EH (cell line): ENCODE measurements around the gene SLCO1C1.
A peak's percentile ranks its signal among the peaks of the same experiment; 100 is the strongest.
"Not testable (repeated sequence)": the region's sequence is repeated elsewhere in the genome, so short reads cannot be mapped to it uniquely, and the experiment has no call there.

Source experiments
- DNase-seq: peaks from one replicate; pipeline ENCODE4 v3.0.0-alpha.2; 2015; ENCODE audit warnings: low read depth

Gene SLCO1C1, protein sequence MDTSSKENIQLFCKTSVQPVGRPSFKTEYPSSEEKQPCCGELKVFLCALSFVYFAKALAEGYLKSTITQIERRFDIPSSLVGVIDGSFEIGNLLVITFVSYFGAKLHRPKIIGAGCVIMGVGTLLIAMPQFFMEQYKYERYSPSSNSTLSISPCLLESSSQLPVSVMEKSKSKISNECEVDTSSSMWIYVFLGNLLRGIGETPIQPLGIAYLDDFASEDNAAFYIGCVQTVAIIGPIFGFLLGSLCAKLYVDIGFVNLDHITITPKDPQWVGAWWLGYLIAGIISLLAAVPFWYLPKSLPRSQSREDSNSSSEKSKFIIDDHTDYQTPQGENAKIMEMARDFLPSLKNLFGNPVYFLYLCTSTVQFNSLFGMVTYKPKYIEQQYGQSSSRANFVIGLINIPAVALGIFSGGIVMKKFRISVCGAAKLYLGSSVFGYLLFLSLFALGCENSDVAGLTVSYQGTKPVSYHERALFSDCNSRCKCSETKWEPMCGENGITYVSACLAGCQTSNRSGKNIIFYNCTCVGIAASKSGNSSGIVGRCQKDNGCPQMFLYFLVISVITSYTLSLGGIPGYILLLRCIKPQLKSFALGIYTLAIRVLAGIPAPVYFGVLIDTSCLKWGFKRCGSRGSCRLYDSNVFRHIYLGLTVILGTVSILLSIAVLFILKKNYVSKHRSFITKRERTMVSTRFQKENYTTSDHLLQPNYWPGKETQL

DNA sequence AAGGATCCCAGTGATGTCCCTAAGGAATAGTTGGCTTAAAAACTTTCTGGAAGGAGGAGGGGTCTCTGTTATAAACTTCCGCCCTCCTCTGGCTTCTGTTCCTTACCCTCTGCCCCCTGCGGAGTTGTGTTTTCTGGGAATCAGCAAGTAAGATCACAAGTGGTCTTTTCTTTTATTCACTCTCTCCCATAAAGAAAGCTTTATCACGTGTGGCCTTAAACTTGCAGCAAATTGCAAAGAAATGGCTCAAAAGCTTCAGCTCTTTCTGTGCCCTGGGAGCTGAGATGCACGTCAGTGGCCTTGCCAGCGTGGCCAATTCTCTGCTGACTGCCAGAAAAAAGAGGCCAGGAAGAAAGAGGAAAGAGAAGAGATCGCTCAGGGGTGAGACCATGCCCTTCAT is at the start of gene SLCO1C1:
Gene SLCO1C1 (plus strand): TSS at position 101 of the 400 bp plus-strand sequence. CDS start 4,245 bp downstream, outside the sequence.
- DNase-seq = no peak

DNA sequence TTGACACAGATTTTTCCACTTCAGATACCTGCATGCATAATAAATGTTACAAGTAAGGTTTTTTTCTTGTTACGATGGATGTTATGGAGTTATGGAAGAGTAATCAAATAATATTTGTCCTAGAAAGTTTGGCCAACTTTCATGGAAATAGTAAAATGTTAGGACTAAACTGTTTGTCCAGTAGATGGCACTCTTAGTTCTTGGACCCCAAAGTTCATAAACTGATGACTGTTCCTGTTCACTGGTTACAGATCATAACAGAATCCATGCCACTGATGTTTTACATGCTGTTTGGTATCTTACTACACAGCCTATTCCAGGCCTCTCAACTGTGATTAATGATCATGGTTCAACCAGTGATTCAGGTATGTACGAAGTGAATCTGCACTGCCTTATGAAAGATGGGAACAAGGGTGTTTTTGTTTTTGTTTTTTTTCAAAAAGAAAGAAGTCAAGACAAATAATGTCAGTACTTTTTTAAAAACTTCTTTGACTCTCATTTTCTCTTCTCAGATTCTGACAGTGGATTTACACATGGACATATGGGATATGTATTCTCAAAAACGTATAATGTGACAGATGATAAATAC is 48.8 kb upstream of the SLCO1C1 start:
- DNase-seq = peak; percentile 55

DNA sequence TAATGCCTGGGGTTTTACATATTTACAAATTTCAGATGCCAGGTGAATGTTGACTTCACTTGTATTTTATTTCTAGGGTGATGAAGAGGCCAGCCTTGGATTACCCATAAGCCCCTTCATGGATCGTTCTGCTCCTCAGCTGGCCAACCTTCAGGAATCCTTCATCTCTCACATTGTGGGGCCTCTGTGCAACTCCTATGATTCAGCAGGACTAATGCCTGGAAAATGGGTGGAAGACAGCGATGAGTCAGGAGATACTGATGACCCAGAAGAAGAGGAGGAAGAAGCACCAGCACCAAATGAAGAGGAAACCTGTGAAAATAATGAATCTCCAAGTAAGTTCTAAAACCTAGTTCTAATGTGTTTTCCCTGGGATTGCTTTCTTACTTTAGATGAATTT is 41.3 kb upstream of the SLCO1C1 start:
- peak; percentile 44 for DNase-seq

DNA sequence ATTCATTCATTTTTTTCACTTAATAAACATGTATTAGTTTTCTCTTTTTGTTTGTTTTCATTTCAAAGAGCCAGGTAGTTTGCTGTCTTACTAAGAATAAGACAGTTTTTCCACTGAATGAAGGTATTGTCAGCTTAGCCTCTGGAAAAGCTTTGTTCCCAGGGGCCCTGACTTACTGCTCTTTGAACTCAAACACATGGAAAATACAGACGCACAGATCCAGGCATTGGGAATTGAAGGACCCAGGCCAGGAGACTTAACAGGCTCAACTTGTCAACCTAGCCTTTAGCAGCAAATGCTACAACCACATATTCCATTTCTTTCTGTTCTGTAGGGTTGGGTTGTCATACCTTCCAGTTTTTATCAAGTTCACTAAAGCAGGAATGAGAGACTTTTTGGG is 38.5 kb upstream of the SLCO1C1 start:
- no peak for DNase-seq

DNA sequence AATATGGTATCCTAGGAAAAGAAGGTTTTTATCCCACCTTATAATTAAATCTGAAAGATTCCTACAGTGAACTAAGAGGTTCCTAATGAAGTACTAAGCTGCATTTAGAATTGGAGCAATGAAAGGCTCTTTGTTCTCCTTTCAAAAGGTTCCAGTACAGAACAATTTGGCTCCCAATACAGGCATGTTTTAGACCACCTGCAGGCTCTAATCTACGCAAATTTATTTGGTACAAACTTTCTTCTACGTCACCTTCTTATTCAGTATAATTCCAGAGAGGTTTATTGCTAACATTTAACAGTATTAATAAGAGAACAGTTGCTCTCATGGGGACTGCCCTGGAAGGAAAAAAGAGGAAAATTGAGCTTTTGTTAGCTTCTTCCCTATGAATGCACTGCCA is 37.6 kb upstream of the SLCO1C1 start:
- no peak for DNase-seq

DNA sequence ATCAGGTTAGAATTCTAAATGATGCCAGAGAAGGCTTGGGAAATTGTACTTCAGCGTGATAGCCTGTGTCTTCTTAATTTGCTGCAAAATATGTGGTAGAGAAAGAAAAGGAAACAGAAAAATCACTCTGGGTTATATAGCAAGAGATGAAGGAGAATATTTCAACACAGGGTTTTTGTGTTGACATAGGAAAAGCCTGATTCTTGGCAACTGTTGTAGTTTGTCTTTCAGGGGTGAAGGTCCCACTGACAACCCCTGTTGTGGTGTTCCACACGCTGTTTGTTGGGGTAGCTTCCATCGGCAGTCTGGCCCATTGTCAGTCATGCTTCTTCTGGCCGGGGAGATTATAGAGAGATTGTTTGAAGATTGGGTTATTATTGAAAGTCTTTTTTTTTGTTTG is 13.8 kb upstream of the SLCO1C1 start:
- no peak for DNase-seq

DNA sequence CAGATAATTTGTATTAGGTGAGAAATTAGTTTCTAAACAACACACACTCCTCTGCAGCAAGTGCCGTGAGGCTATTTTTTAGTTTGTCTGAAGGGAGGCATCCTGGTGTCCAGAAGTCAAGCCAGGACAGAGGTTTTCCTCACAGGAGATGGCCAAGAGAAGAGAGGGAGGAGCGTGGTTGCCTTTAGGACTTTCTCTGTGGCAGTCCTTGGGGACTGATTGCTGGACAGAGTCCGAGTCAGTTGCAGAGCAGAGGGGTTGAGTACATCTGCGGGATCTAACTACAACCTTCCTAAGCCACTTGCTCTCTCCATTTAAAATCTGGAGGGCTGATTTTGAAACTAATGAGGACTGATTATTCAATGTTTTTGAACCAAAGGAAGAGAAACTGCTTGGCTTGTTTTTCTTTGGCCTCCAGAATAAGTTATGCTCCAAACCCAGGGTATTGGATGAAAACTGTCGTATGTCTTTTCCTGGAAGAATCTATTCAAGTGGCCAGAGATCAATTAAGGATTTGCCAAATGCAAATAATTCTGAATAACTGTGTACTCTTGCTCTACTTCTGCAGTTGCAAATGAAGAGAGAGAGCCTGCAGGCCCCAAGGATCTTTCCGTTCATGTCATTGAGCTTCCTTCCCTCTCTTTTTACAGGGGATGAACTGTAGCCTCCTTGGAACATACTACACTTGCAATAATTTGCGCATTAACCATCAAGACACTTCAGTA is 1.2 kb downstream of the SLCO1C1 start:
- no peak for DNase-seq

DNA sequence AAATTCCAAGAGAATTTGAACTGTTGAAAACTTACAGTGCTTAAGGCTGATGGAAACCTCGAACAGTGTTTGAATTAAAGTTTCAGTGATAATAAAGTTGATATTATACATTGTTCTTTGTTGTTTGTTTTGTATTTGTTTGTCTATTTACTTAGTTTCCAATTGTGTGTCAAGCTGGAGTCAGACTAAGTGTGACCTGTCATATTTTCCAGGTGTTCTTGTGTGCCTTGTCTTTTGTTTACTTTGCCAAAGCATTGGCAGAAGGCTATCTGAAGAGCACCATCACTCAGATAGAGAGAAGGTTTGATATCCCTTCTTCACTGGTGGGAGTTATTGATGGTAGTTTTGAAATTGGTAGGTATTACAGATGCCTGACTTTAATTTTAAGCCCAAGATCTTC is 6.0 kb downstream of the SLCO1C1 start:
- no peak for DNase-seq

DNA sequence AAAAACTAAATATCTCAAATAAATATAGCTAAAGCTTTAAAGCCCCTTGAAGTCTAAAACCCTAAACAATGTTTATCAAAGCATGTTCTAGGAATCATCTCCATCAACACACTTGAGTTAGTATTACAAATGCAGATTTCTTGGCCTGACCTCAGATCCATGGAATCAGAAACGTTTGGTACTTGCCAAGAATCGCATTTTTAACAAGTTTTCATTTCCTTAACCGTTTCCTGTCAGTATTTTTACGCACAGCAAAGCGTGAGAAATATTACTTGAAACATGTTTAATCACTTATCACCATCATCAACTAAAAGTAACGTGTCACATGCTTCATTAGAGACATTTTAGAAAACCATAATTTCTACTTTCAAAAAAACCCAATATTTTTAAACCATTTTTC is 9.7 kb downstream of the SLCO1C1 start:
- no peak for DNase-seq

DNA sequence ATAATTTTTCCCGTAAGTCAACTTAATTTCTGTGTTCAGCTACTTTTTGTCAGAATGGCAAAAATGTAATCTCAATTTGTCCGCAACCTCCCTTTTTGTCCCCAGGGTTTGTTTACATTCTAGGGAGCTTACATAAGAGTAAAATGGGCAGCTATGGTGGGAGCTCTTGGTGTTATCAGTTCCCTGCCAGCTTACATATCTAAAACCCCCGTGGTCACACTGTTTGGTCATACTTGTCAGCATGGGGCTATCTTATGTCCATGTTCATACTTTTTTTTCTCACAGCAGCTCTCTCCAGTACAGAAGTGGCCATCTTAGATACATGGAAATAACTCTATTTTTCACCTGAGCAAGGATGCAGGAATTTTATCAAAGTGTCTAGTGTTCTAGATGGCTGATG is 16.7 kb downstream of the SLCO1C1 start:
- no peak for DNase-seq

DNA sequence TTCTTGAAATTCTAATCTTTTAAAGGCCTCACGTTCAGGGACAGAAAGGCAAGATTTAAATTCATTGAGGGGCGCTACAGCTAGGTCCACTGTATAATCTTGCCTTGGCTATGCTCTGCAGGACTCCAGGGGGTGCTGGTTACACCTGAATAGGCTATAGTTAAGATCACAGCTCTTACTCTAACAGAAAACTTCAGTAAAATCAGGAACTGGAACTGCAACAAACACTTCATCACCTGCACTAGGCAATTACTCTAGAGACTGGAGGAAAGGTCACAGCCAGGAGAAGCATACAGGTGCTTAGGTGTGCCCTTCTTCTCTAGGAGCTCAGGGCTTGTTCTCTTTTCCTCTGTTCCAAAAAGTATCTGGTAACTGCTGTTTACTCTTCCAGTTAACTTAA is 20.9 kb downstream of the SLCO1C1 start:
- DNase-seq = no peak

DNA sequence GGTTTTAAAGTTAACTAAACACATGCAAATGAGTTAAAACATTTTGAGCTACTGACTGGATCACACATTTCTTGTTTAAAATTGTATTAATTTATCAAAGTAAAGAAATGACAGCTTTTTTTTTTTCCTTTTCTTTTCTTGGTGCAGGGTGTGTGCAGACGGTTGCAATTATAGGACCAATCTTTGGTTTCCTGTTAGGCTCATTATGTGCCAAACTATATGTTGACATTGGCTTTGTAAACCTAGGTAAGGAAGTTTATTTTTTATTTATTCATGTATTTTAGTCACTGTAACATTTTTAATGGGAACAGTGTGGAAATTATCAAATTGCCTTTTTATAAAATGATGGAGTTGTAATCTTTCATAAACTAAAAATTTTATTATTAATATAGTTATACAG is 21.9 kb downstream of the SLCO1C1 start:
- DNase-seq = no peak

DNA sequence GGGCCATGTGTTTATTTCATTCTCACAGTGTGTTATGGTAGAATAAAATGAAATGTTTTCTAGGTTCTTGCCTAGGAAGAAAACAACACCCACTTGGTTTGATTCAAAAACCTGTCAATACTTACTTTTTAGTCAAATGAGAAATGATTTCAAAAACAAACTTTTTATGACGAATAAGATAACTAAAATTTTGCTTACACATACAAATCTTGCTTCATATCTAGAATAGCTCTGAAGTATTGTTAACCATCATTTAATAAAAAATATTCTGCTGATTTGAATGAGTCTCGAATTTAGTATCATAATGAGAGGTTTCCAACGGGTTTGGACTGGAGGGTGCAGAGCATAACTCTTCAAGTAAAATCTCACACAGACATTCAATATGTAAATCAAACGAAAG is 23.2 kb downstream of the SLCO1C1 start:
- no peak for DNase-seq

DNA sequence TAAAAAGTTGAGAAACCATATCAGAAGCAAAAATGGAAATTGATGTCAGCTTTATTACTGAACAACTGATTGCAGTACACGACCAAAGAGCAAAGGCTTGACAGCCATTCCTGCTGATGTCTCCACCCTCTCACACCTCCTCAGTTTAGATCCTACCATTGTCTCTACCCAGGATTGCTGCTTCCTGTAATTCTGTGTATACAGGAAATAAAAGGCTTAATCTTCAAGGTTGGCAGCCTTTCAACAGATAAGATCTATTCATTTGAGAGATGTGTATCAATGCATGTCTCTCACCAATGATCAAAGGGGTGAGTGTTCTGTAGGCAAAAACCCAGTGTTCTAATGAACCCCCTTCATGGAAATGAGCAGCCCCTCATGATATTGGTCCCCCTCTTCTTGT is 27.0 kb downstream of the SLCO1C1 start:
- no peak for DNase-seq

DNA sequence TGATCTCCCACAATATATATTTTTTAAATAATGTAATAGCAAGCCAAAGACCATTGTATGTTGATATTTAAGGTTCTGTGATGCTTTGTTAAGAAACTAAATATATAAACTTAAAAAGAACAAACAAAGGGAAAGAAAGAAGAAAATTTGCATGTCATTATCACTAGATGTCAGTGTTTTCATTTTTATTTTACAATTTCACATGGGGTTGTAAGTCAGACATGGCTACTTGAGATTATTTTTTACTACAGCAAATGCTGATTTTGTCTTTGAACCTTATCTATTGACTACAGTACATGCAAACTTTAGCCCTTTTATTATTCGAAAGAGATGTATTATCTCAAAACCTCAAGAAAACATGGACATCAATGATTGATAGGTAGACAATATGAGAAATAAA is 36.1 kb downstream of the SLCO1C1 start:
- DNase-seq = no peak

DNA sequence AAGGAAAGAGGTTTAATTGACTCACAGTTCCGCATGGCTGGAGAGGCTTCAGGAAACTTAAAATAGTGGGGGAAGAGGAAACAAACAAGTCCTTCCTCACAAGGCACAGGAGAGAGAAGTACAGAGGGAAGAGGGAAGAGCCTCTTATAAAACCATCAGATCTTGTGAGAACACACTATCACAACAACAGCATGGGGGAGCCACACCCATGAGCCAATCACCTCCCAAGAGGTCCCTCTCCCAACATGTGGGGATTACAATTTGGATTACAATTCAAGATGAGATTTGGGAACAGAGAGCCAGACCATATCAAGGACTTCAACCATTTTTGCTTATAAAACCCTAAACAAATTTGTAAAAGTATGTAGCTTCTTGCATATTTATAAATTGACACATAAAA is 45.8 kb downstream of the SLCO1C1 start:
- no peak for DNase-seq

DNA sequence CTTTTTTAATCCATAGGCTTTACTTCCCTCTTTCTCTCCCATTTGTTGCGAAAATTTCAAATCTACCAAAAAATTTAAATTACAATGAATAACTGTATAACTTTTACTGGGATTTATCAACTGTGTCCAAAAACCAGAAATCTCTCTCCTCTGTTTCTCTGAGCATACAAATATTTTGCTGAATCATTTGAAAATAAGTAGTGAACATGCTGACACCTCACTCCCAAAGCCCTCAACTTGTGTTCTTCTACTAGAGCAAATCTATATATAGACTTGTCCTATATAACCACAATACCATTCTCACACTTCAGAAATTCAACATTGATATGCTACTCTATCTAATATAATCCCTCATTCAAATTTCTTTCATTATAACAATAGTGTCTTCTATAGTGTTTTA is 53.1 kb downstream of the SLCO1C1 start:
- no peak for DNase-seq

DNA sequence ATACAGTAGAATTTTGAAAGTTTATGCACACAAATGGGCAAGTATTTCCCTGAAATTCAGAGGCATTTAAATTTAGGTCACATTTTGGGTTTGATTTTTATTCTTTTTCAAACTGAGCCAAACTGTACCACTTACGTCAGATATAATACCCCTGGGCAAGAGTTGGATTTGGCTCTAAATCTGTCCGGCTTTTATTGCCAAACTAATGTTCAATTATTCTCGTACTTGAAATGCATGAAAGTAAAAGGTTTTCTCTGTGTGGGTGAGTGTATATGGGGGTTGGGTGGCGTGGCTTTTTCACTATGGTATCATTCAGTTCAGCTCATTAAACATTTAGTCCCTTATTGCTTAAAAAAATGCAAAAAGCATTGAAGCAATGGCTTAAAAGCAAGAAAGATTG is 55.9 kb downstream of the SLCO1C1 start:
- DNase-seq = no peak

DNA sequence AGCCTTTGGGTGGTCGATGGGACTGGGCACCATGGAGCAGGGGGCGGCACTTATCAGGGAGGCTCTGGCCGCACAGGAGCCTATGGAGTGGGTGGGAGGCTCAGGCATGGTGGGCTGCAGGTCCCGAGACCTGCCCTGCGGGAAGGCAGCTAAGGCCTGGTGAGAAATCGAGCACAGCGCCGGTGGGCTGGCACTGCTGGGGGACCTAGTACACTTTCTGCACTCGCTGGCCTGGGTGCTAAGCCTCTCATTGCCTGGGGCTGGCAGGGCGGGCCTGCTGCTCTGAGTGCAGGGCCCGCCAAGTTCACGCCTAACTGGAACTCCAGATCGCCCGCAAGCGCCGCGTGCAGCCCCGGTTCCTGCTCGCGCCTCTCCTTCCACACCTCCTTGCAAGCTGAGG is 82.3 kb downstream of the SLCO1C1 start:
- no peak for DNase-seq

DNA sequence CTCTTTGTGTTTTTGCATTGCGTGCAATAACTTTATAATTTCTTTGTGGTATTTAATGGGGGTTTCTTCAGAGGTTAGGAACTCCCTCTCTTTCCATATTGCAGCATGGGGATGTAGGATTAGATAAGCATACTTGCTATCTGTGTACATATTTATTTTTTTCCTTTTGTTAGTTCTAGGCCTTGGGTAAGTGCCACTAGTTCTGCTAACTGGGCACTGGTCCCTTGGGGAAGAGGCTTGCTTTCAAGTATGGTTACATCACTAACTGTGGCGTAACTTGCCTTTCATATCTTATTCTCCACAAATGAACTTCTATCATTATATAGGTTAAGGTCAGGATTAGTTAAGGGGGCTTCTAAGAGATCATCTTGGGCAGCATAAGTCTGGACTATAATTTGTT is 83.8 kb downstream of the SLCO1C1 start:
- DNase-seq = no peak

DNA sequence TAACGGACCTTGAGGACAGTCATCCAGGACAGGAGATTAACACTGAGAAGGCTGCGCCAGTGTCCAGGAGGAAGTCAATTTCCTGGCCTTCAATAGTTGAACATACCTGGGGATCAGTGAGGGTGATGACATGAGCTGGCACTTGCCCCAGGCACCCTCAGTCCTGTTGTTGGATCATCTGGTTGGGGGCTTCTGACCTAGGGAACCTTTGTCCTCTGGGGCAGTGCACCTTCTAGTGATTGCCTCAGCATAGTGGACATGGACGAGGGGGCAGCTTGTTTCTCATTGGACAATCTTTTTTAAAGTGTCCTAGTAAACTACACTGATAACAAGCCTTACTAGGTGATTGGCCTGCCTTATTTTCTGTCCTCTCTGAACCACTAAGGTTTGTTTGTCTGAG is 84.8 kb downstream of the SLCO1C1 start:
- not testable (repeated sequence) for DNase-seq

DNA sequence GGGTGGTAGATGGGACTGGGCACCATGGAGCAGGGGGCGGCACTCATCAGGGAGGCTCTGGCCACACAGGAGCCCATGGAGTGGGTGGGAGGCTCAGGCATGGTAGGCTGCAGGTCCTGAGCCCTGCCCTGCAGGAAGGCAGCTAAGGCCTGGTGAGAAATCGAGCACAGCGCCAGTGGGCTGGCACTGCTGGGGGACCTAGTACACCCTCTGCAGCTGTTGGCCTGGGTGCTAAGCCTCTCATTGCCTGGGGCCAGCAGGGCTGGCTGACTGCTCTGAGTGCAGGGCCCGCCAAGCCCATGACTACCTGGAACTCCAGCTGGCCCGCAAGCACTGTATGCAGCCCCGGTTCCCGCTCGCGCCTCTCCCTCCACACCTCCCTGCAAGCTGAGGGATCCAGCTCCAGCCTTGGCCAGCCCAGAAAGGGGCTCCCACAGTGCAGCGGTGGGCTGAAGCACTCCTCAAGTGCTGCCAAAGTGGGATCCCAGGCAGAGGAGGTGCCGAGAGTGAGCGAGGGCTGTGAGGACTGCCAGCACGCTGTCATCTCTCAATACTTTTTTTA is 88.7 kb downstream of the SLCO1C1 start:
- not testable (repeated sequence) for DNase-seq
